HUES6 (cell line): ENCODE measurements around the gene LKAAEAR1.

Experiments used
- H3K27ac ChIP-seq: 2 replicates; pipeline ENCODE4 v1.7.0; 2013; ENCODE audit warnings: low read depth, mild to moderate bottlenecking, low read length, inconsistent platforms
- H3K27me3 ChIP-seq: 2 replicates; pipeline ENCODE4 v1.6.1; 2013; ENCODE audit warnings: low read length; ENCODE audit not compliant: control insufficient read depth, insufficient read depth
- H3K36me3 ChIP-seq: 2 replicates; pipeline ENCODE4 v1.6.1; 2013; ENCODE audit warnings: low read length; ENCODE audit not compliant: control insufficient read depth, insufficient read depth
- H3K4me1 ChIP-seq: 2 replicates; pipeline ENCODE4 v1.6.1; 2013; ENCODE audit warnings: low read length; ENCODE audit not compliant: control insufficient read depth, insufficient read depth
- H3K4me3 ChIP-seq: 2 replicates; pipeline ENCODE4 v1.5.1; 2013; ENCODE audit warnings: low read depth, low read length
- H3K9ac ChIP-seq: one replicate; pipeline ENCODE4 v1.6.1; 2013; ENCODE audit warnings: mild to moderate bottlenecking, low read length
- H3K9me3 ChIP-seq: 2 replicates; pipeline ENCODE4 v1.6.1; 2013; ENCODE audit warnings: low read depth, low read length; ENCODE audit not compliant: control insufficient read depth, insufficient read depth

The LKAAEAR1 gene

GRCh38 chr20:64110411-64111068 lies 26.3 kb upstream of the LKAAEAR1 start:
- H3K27ac ChIP-seq, result no peak overlapping the region
- peaks cover 4% of the 10 kb centered on the region; the same call in 1 of the 2 replicates for H3K4me1 ChIP-seq
- H3K9me3 ChIP-seq, result no peaks in the 10 kb centered on the region
- H3K9ac ChIP-seq, result no peak overlapping the region
- H3K4me3 ChIP-seq, result no peak overlapping the region
- no peaks in the 10 kb centered on the region for H3K36me3 ChIP-seq
- H3K27me3 ChIP-seq, result peaks cover 4% of the 10 kb centered on the region; the same call in 1 of the 2 replicates

- Histone ChIP-seq H3K4me1 (peaks cover 4% of the 10 kb centered on the region; the same call in 1 of the 2 replicates), H3K36me3 (no peaks in the 10 kb centered on the region), H3K27me3 (peaks cover 4% of the 10 kb centered on the region; the same call in 1 of the 2 replicates), H3K9ac (no peak overlapping the region), H3K9me3 (no peaks in the 10 kb centered on the region), H3K4me3 (no peak overlapping the region), H3K27ac (no peak overlapping the region)
These were observed 25.7 kb upstream of the LKAAEAR1 start for GRCh38 chr20:64109831-64110391.

GRCh38 chr20:64108731-64109681 lies 24.8 kb upstream of the LKAAEAR1 start:
- no peak overlapping the region for H3K9ac ChIP-seq
- no peak overlapping the region for H3K4me3 ChIP-seq
- no peak overlapping the region for H3K27ac ChIP-seq
- no peaks in the 10 kb centered on the region for H3K36me3 ChIP-seq
- H3K4me1 ChIP-seq, result peaks cover 7% of the 10 kb centered on the region
- peaks cover 4% of the 10 kb centered on the region; the same call in 1 of the 2 replicates for H3K27me3 ChIP-seq
- no peaks in the 10 kb centered on the region for H3K9me3 ChIP-seq

DNA sequence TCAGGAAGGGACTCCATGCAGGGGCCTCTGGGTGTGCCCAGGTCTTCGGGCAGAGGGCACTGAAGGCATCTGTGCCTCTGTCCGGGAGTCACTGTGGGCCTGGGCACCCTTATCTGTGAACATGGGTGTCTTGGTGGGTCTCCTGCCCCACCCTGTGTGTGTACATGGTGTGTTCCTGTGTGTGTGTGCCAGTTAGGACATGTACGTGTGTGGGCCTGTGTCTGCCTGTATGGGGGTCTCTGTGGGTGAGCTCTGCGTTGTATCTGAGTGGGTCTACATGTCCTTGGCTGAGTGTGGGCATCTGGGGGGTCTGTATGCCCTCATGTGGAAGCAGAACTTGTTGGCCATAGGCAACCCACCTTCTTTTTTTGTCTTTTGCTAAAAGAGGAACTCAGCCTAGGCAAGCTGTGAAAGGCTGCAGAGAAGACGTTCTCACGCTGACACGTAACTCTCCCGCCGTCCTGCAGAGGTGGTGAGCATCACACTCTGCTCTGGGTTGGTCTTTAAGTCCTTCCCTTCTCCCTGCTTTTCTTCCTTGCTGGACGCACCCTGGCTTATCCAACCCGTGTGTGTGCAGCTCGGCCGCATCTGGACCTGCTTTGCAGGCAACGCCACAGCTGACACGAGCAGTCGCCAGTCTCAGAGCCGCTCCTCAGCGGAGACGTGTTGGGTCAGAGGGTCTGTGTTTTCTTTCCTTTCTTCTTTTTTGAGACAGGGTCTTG lies 23.7 kb upstream of the LKAAEAR1 start:
- no peak overlapping the region for H3K27ac ChIP-seq
- no peak overlapping the region for H3K9ac ChIP-seq
- peaks cover 11% of the 10 kb centered on the region for H3K4me1 ChIP-seq
- H3K27me3 ChIP-seq, result peaks cover 13% of the 10 kb centered on the region
- no peaks in the 10 kb centered on the region for H3K9me3 ChIP-seq
- H3K36me3 ChIP-seq, result no peaks in the 10 kb centered on the region
- no peak overlapping the region for H3K4me3 ChIP-seq

DNA sequence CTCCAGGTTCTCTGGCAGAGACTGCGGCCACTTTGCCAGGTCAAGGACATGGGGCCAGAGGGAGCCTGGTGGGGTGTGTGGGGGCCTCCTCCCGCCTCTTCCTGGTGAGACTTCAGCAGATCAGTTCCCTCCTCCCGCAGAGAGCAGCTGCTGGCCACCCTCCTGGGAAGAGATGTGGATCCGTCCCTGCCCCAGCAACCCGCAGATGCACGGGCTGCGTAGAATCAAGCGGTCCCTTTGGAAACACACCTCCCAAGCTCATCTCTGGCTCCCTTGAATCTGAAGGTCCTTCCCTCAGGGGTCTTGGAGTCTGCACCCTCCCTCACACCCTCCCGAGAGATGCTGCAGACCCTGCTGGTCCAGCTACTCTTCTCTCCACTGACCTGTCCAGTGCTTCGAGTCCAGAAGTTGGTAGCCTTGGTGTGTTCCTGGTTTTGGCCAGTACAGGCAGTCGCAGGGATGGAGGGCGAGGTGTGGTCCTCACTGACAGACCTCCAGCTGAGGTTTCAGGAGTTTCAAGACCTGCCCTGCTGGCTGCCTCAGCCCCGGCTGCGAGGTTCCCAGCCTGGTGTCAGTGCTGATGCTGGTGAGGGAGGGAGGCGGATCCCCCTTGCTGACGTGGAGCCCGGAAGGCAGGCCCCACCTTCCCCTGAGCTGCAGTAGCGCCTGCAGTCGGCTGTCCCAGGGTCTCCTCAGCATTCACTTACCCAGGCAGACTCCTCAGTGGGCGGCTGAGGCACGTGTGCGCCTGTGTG lies 23.0 kb upstream of the LKAAEAR1 start, which contains the start of gene NPBWR2:
Gene NPBWR2, minus strand, starts transcription at position 585 of the 755 bp plus-strand sequence. CDS start 734 bp downstream, outside the sequence.
- no peak within 1 kb of the TSS for H3K9ac ChIP-seq
- peaks cover 11% of the 10 kb centered on the region for H3K4me1 ChIP-seq
- no peaks in the 10 kb centered on the region for H3K9me3 ChIP-seq

DNA sequence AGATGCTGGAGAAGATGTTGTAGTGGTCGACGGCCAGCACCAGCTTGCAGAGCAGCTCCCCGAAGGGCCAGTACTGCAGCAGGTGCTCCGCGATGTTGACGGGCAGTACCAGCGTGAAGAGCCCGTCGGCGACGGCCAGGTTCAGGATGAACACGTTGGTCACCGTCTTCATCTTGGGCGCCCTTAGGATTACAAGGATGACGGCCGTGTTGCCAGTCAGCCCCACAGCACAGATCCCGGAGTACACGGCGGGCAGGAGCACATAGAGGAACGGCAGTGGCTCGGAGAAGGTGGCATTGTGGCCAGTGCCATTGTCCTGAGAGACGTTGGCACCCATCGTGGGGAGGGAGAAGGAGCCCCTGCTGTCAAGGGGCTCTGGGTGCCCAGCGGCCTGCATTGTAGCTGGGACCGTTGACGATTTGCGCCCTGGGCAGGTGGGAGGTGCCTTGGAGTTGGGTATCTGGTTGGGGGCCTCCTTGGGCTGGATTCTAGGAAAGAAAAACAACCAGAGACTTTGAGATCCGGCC lies 22.3 kb upstream of the LKAAEAR1 start:
- H3K27ac ChIP-seq, result no peak overlapping the region
- H3K4me1 ChIP-seq, result peaks cover 11% of the 10 kb centered on the region
- no peaks in the 10 kb centered on the region for H3K9me3 ChIP-seq
- no peak overlapping the region for H3K4me3 ChIP-seq
- no peaks in the 10 kb centered on the region for H3K36me3 ChIP-seq
- H3K9ac ChIP-seq, result no peak overlapping the region
- peaks cover 21% of the 10 kb centered on the region for H3K27me3 ChIP-seq

More for the DNA sequence above, 23.0 kb upstream of the LKAAEAR1 start, which contains the start of gene NPBWR2:
- H3K36me3 ChIP-seq, result no peaks in the 10 kb centered on the region
- H3K27me3 ChIP-seq, result peaks cover 17% of the 10 kb centered on the region
- no peak within 1 kb of the TSS for H3K27ac ChIP-seq
- H3K4me3 ChIP-seq, result no peak within 1 kb of the TSS

- Histone ChIP-seq H3K9me3 (no peaks in the 10 kb centered on the region), H3K9ac (no peak overlapping the region), H3K4me1 (peaks cover 11% of the 10 kb centered on the region), H3K4me3 (no peak overlapping the region), H3K27me3 (peaks cover 26% of the 10 kb centered on the region), H3K27ac (no peak overlapping the region), H3K36me3 (no peaks in the 10 kb centered on the region)
These were observed 21.7 kb upstream of the LKAAEAR1 start for GRCh38 chr20:64105846-64106434.

DNA sequence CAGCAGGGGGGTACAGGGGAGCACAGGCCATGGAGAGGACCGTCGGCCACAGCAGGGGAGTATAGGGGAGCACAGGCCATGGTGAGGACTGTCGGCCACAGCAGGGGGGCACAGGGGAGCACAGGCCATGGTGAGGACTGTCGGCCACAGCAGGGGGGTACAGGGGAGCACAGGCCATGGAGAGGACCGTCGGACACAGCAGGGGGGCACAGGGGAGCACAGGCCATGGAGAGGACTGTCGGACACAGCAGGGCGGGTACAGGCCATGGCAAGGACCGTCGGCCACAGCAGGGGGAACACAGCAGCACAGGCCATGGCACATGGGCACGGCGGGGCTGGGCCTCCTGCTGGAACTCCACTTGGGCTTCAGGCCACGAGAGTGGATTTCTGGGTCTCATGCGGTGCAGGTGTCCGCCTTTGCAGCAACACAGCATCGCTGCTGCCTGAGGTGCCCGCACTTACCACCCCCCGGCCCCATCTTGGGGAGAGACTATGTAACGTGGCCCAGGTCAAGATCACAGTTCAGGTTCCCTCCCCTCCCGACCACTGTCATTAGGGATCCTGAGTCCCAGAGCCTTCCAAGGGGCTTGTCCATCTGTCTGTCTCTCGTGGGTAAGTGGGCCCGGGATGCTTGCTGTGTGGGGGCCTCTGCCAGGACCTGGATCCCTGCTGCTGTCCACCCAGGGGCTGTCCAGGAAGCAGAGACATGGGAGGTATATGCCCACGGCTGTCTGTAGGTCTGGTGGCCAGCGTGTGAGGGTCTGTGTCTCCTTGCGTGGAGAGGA lies 20.7 kb upstream of the LKAAEAR1 start:
- H3K36me3 ChIP-seq, result no peaks in the 10 kb centered on the region
- no peaks in the 10 kb centered on the region for H3K9me3 ChIP-seq
- H3K27ac ChIP-seq, result no peak overlapping the region
- no peak overlapping the region for H3K4me3 ChIP-seq
- H3K4me1 ChIP-seq, result peaks cover 11% of the 10 kb centered on the region
- H3K9ac ChIP-seq, result no peak overlapping the region
- peaks cover 35% of the 10 kb centered on the region for H3K27me3 ChIP-seq

GRCh38 chr20:64103871-64104666 lies 19.9 kb upstream of the LKAAEAR1 start:
- Histone ChIP-seq H3K9ac (no peak overlapping the region), H3K27ac (no peak overlapping the region), H3K36me3 (no peaks in the 10 kb centered on the region), H3K9me3 (no peaks in the 10 kb centered on the region), H3K4me3 (no peak overlapping the region), H3K4me1 (peaks cover 11% of the 10 kb centered on the region), H3K27me3 (peaks cover 35% of the 10 kb centered on the region)
